ENCODE measurements around the gene ELL2. TPM values are rescaled to one million over a fixed set of nuclear protein-coding genes. Genes with fewer than 3 reads are reported as not detected.

The ELL2 gene
- total and polyA plus RNA-seq, 9 of the 15 experiments (the other 6 are each of a cell fraction or from before 2014, with no cell fraction given): 4.3 to 18.3 (median 14.5) TPM

GRCh38 chr5:95884511-95884910, 77.1 kb downstream of the ELL2 start (continued):
- TF ChIP-seq ARID4B (CRISPR knock-in tag; IDR thresholded peaks at IDR 0.05): no peak
- peak; percentile 56; the same call in 1 of the 2 replicates for TF ChIP-seq HDAC2 (IDR thresholded peaks at IDR 0.05)
- peak; percentile 92 for TF ChIP-seq ARID1B (IDR thresholded peaks at IDR 0.05)
- no peak for TF ChIP-seq ZNF561 (CRISPR knock-in tag; conservative IDR thresholded peaks at IDR 0.05)
- TF ChIP-seq, protein P1, sequence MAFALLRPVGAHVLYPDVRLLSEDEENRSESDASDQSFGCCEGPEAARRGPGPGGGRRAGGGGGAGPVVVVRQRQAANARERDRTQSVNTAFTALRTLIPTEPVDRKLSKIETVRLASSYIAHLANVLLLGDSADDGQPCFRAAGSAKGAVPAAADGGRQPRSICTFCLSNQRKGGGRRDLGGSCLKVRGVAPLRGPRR (CRISPR knock-in tag; IDR thresholded peaks at IDR 0.05): no peak
- TF ChIP-seq MTA2 (IDR thresholded peaks at IDR 0.05; ENCODE audit: low read depth): peak; percentile 84
- TF ChIP-seq FOXM1 (IDR thresholded peaks at IDR 0.05; ENCODE audit: low read depth): peak; percentile 88; the same call in 1 of the 2 replicates
- TF ChIP-seq FOXM1 (CRISPR knock-in tag; IDR thresholded peaks at IDR 0.05; ENCODE audit: low read depth): no peak
- TF ChIP-seq MAFF (IDR thresholded peaks at IDR 0.05; ENCODE audit: low read length): no peak
- TF ChIP-seq, protein P2, sequence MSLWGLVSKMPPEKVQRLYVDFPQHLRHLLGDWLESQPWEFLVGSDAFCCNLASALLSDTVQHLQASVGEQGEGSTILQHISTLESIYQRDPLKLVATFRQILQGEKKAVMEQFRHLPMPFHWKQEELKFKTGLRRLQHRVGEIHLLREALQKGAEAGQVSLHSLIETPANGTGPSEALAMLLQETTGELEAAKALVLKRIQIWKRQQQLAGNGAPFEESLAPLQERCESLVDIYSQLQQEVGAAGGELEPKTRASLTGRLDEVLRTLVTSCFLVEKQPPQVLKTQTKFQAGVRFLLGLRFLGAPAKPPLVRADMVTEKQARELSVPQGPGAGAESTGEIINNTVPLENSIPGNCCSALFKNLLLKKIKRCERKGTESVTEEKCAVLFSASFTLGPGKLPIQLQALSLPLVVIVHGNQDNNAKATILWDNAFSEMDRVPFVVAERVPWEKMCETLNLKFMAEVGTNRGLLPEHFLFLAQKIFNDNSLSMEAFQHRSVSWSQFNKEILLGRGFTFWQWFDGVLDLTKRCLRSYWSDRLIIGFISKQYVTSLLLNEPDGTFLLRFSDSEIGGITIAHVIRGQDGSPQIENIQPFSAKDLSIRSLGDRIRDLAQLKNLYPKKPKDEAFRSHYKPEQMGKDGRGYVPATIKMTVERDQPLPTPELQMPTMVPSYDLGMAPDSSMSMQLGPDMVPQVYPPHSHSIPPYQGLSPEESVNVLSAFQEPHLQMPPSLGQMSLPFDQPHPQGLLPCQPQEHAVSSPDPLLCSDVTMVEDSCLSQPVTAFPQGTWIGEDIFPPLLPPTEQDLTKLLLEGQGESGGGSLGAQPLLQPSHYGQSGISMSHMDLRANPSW (CRISPR knock-in tag; IDR thresholded peaks at IDR 0.05): no peak
- no peak for TF ChIP-seq ETV1 (tag; conservative IDR thresholded peaks at IDR 0.05; ENCODE audit: low read depth)
- TF ChIP-seq NFE2L1 (tag; IDR thresholded peaks at IDR 0.05; ENCODE audit: borderline replicate concordance, low read depth): no peak
- TF ChIP-seq, protein P3, sequence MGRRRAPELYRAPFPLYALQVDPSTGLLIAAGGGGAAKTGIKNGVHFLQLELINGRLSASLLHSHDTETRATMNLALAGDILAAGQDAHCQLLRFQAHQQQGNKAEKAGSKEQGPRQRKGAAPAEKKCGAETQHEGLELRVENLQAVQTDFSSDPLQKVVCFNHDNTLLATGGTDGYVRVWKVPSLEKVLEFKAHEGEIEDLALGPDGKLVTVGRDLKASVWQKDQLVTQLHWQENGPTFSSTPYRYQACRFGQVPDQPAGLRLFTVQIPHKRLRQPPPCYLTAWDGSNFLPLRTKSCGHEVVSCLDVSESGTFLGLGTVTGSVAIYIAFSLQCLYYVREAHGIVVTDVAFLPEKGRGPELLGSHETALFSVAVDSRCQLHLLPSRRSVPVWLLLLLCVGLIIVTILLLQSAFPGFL (CRISPR knock-in tag; IDR thresholded peaks at IDR 0.05): no peak
- no peak for TF ChIP-seq HCFC1 (IDR thresholded peaks at IDR 0.05; ENCODE audit: low read depth, low read length)
- no peak for TF ChIP-seq POLR2B (IDR thresholded peaks at IDR 0.05; ENCODE audit: low read depth, partially characterized antibody)
- peak; percentile 75 for TF ChIP-seq CTBP1 (IDR thresholded peaks at IDR 0.05; ENCODE audit: borderline replicate concordance)
- no peak for TF ChIP-seq POLR2A (conservative IDR thresholded peaks at IDR 0.05)
- no peak for TF ChIP-seq ZNF589 (CRISPR knock-in tag; IDR thresholded peaks at IDR 0.05; ENCODE audit: low read depth)
- peak; percentile 66; the same call in 1 of the 2 replicates for TF ChIP-seq ZNF644 (tag; IDR thresholded peaks at IDR 0.05; ENCODE audit: low read depth)
- TF ChIP-seq ZNF707 (CRISPR knock-in tag; conservative IDR thresholded peaks at IDR 0.05): no peak
- TF ChIP-seq, protein P4, sequence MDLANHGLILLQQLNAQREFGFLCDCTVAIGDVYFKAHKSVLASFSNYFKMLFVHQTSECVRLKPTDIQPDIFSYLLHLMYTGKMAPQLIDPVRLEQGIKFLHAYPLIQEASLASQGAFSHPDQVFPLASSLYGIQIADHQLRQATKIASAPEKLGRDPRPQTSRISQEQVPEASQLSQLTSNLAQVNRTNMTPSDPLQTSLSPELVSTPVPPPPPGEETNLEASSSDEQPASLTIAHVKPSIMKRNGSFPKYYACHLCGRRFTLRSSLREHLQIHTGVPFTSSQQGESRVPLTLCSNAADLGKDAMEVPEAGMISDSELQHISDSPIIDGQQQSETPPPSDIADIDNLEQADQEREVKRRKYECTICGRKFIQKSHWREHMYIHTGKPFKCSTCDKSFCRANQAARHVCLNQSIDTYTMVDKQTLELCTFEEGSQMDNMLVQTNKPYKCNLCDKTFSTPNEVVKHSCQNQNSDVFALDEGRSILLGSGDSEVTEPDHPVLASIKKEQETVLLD (IDR thresholded peaks at IDR 0.05): no peak

Data from K562 (cell line).